ACC112 (cell line): Measurements from ENCODE around the gene MEGF11.

Experiments
- H2AFZ ChIP-seq: fragments of 200-600 bp; sonication (generic); one replicate; pipeline ENCODE4 v1.6.0; 2017; ENCODE audit warnings: antibody characterized with exemption, low read length; ENCODE audit not compliant: unreplicated experiment
- H3K27ac ChIP-seq: fragments of 200-600 bp; sonication (generic); 2 replicates; pipeline ENCODE4 v1.5.1; 2014; ENCODE audit warnings: low read depth, mild to moderate bottlenecking, antibody characterized with exemption, low read length, moderate library complexity
- H3K27me3 ChIP-seq: fragments of 200-600 bp; sonication (generic); 2 replicates; pipeline ENCODE4 v1.6.1; 2014; ENCODE audit warnings: mild to moderate bottlenecking, antibody characterized with exemption, low read length, moderate library complexity, mixed read lengths; ENCODE audit not compliant: insufficient read depth
- H3K36me3 ChIP-seq: fragments of 200-600 bp; sonication (generic); 2 replicates; pipeline ENCODE4 v1.6.1; 2016; ENCODE audit warnings: mild to moderate bottlenecking, antibody characterized with exemption, low read length, moderate library complexity, mixed read lengths; ENCODE audit not compliant: insufficient read depth
- H3K4me1 ChIP-seq: fragments of 200-600 bp; sonication (generic); one replicate; pipeline ENCODE4 v1.6.1; 2016; ENCODE audit warnings: low read length, mixed read lengths; ENCODE audit not compliant: insufficient read depth, unreplicated experiment, control insufficient read depth
- H3K4me3 ChIP-seq: fragments of 200-600 bp; sonication (generic); 2 replicates; pipeline ENCODE4 v1.5.1; 2014; ENCODE audit warnings: mild to moderate bottlenecking, low read depth, low read length
- H3K79me2 ChIP-seq: fragments of 200-600 bp; sonication (generic); one replicate; pipeline ENCODE4 v1.6.0; 2016; ENCODE audit warnings: low read length; ENCODE audit not compliant: control insufficient read depth, unreplicated experiment, insufficient read depth

MEGF11 gene

GRCh38 chr15:66226736-66227135, 26.8 kb downstream of the MEGF11 start:
- Histone ChIP-seq H3K36me3 (no peaks in the 10 kb centered on the region), H3K4me3 (no peak overlapping the region), H2AFZ (no peak overlapping the region), H3K79me2 (no peaks in the 10 kb centered on the region), H3K4me1 (no peaks in the 10 kb centered on the region), H3K27ac (no peak overlapping the region), H3K27me3 (peaks cover 49% of the 10 kb centered on the region)

DNA sequence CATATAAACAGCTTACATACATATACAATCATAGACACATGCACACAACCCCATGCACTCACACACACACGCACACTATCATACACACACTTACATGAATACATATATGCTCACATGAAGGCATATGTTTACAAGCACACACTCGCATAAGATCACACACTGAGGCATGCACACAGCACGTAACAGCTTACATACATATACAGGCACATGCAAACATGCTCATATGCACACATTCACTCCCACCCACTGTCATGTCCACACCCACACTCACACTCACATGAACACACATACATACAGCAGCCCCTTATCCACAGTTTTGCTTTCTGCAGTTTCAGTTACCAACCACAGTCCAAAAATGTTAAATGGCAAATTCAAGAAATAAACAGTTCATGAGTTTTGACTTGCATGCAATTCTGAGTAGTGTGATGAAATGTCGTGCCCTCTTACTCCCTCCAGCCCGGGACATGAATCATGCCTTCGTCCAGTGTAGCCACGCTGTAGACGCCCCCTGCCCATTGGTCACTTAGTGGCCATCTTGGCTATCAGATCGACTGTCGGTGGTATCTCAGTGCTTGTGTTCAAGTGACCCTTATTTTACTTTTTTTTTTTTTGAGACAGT, 27.8 kb downstream of the MEGF11 start:
- H3K79me2 ChIP-seq, result no peaks in the 10 kb centered on the region
- no peaks in the 10 kb centered on the region for H3K36me3 ChIP-seq
- no peak overlapping the region for H2AFZ ChIP-seq
- H3K27me3 ChIP-seq, result peaks cover 52% of the 10 kb centered on the region
- no peak overlapping the region for H3K27ac ChIP-seq
- no peaks in the 10 kb centered on the region for H3K4me1 ChIP-seq
- no peak overlapping the region for H3K4me3 ChIP-seq

DNA sequence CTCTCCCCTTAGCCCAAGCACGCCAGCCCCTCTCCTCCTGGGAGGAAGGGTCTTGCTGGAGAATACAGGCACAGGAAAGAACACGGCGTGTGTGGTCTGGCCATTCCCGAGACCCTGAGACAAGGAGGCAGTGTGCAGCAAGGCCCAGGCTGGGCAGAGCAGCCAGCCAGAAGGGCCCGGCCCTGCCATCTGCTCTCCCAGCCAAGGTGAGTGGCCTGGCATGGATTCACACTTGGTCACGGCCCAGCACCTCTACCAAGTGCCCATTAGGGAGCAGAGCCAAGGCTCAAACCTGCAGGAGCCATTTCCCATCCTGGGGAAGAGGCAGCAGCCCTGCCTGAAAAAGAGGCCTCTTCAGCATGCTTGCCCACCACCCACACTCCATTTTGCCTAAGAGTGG, 28.6 kb downstream of the MEGF11 start:
- Histone ChIP-seq H3K27ac (no peak overlapping the region), H3K36me3 (no peaks in the 10 kb centered on the region), H3K79me2 (no peaks in the 10 kb centered on the region), H2AFZ (no peak overlapping the region), H3K4me3 (no peak overlapping the region), H3K4me1 (no peaks in the 10 kb centered on the region), H3K27me3 (peaks cover 55% of the 10 kb centered on the region)

DNA sequence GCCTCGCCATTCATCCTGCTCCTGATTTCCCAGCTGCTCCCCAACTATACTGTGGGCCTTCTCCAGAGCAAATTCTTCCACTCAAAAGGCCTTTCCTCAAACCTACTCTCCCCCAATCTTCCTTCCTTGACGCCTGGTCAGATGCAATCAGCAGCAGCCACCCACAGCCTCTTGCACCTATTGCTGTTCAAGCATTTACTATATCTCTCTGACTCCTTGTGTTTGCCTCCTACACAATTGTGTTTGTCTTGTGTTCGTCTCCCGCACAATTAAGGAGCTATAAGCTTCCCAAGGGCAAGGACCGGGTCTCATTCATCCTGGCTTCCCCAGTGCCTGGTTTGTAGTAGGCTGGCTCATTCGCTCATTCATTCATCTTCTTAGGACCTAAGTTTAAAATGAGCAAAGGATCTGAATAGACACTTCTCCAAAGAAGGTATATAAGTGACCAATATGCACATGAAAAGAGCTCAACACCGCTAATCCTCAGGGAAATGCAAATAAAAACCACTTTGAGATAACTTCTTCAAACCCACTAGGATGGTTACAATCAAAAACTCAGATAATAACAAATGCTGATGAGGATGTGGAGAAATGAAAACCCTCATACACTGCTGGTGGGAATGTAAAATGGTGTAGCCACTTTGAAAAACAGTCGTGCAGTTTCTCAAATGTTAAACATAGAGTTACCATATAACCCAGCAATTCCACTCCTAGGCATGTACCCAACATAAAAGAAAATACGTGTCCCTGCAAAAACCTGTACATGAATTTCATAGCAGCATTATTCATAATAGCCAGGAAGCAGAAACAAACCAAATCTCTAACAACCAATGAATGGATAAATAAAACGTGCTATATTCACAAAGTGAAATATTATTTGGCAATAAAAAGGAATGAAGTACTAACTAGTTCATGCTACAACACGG, 31.0 kb downstream of the MEGF11 start:
- Histone ChIP-seq H2AFZ (no peak overlapping the region), H3K27me3 (peaks cover 56% of the 10 kb centered on the region), H3K36me3 (no peaks in the 10 kb centered on the region), H3K4me3 (no peak overlapping the region), H3K79me2 (no peaks in the 10 kb centered on the region), H3K27ac (no peak overlapping the region), H3K4me1 (no peaks in the 10 kb centered on the region)

DNA sequence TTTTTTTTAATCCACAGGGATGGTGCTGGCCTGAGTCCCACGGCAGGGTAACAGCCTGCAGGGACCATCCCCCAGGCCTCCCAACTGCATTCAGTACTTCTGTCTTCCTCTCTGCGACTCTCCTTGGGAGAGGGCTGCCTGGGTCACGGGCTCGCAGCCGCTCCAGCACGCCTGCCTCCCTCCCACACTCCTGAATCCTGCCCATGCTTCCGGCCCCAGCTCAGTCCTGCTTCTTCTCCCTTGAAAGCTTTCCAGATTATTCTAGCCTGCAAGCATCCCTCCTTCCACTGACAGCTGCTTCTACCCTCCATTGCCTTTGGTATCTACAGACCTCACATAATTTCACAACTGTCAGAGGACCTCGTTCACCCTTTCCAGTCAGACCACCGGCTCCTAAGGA, 32.4 kb downstream of the MEGF11 start:
- no peaks in the 10 kb centered on the region for H3K36me3 ChIP-seq
- no peak overlapping the region for H2AFZ ChIP-seq

DNA sequence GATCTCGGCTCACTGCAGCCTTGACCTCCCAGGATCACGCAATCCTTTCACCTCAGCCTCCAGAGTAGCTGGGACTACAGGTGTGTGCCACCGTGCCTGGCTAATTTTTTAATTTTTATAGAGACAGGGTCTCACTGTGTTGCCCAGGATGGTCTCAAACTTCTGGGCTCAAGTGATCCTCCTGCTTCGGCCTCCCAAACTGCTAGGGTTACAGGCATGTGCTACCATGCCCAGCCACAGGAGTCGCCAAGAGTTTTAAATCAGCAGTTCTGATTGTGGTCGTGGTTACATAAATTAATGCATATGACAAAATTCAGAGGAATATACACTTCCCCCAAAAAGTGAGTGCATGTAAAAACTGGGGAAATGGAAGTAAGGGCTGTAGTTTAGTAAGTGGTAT, 32.9 kb downstream of the MEGF11 start:
- no peaks in the 10 kb centered on the region for H3K79me2 ChIP-seq
- H3K27me3 ChIP-seq, result peaks cover 74% of the 10 kb centered on the region
- H2AFZ ChIP-seq, result no peak overlapping the region

More for the DNA sequence above, 32.4 kb downstream of the MEGF11 start:
- Histone ChIP-seq H3K79me2 (no peaks in the 10 kb centered on the region), H3K4me1 (no peaks in the 10 kb centered on the region), H3K27me3 (peaks cover 70% of the 10 kb centered on the region), H3K4me3 (no peak overlapping the region), H3K27ac (no peak overlapping the region)

GRCh38 chr15:66219339-66219738, 34.2 kb downstream of the MEGF11 start:
- Histone ChIP-seq H3K79me2 (no peaks in the 10 kb centered on the region), H3K27ac (no peak overlapping the region), H3K36me3 (no peaks in the 10 kb centered on the region), H2AFZ (no peak overlapping the region), H3K4me1 (no peaks in the 10 kb centered on the region), H3K4me3 (no peak overlapping the region), H3K27me3 (peaks cover 85% of the 10 kb centered on the region)

More for the DNA sequence above, 32.9 kb downstream of the MEGF11 start:
- no peak overlapping the region for H3K27ac ChIP-seq
- H3K4me1 ChIP-seq, result no peaks in the 10 kb centered on the region
- H3K36me3 ChIP-seq, result no peaks in the 10 kb centered on the region
- H3K4me3 ChIP-seq, result no peak overlapping the region

DNA sequence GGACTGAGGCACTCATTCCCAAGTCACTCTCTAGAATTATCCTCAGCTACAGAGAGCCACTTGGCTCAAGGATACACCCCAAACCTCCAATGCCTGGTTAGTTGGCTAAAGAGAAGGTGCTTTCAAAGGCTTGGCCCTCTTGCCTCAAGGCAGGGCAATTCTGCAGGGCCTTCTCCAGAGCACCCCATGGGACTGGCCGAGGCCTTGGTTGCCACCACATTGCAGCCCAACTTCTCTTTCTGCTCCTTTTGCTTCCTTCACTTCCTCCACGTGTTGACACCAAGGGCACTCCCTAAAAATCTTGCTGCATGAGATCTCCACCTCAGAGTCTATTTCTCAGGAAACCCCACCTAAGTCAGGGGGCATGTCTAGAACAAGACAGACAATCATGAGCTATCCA, 36.7 kb downstream of the MEGF11 start:
- Histone ChIP-seq H3K4me1 (no peaks in the 10 kb centered on the region), H3K36me3 (no peaks in the 10 kb centered on the region), H3K79me2 (no peaks in the 10 kb centered on the region), H3K27me3 (peaks cover 80% of the 10 kb centered on the region), H2AFZ (no peak overlapping the region), H3K27ac (no peak overlapping the region), H3K4me3 (no peak overlapping the region)

GRCh38 chr15:66215811-66216210, 37.7 kb downstream of the MEGF11 start:
- no peaks in the 10 kb centered on the region for H3K36me3 ChIP-seq
- no peak overlapping the region for H2AFZ ChIP-seq
- H3K27ac ChIP-seq, result no peak overlapping the region
- no peaks in the 10 kb centered on the region for H3K4me1 ChIP-seq
- H3K4me3 ChIP-seq, result no peak overlapping the region
- no peaks in the 10 kb centered on the region for H3K79me2 ChIP-seq
- peaks cover 71% of the 10 kb centered on the region for H3K27me3 ChIP-seq

- Histone ChIP-seq H3K27me3 (peaks cover 67% of the 10 kb centered on the region), H3K4me3 (no peak overlapping the region), H3K27ac (no peak overlapping the region), H3K4me1 (no peaks in the 10 kb centered on the region), H2AFZ (no peak overlapping the region), H3K79me2 (no peaks in the 10 kb centered on the region), H3K36me3 (no peaks in the 10 kb centered on the region)
Observed at GRCh38 chr15:66214246-66214645, 39.3 kb downstream of the MEGF11 start.

DNA sequence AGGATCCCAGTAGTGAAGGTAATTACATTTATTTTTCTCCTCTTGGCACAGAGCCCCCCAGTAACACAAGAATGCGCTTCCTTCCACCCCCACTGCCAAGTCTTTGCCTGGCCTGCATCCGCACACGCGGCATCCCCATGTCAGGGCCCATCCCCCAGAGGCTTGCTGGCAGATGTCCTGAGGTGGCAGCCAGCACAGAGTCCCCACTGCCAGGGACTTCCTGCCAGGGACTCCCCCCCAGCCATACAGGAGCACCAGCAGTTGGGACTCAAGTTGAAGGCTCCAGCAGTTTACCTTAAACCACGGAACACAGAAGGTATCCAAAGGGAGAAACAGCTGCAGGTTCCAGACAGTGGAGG, 41.0 kb downstream of the MEGF11 start:
- H3K36me3 ChIP-seq, result no peaks in the 10 kb centered on the region
- H3K4me3 ChIP-seq, result no peak overlapping the region
- no peaks in the 10 kb centered on the region for H3K4me1 ChIP-seq
- no peak overlapping the region for H2AFZ ChIP-seq
- peaks cover 53% of the 10 kb centered on the region for H3K27me3 ChIP-seq
- H3K79me2 ChIP-seq, result no peaks in the 10 kb centered on the region
- H3K27ac ChIP-seq, result no peak overlapping the region
